NCI-H2107 (cell line): ENCODE measurements around the gene ABCA13.

ENCODE experiments used
- DNase-seq: peaks from one replicate; lab custom pipeline; 2025; lab: John Stamatoyannopoulos, UW

ABCA13 gene

DNA sequence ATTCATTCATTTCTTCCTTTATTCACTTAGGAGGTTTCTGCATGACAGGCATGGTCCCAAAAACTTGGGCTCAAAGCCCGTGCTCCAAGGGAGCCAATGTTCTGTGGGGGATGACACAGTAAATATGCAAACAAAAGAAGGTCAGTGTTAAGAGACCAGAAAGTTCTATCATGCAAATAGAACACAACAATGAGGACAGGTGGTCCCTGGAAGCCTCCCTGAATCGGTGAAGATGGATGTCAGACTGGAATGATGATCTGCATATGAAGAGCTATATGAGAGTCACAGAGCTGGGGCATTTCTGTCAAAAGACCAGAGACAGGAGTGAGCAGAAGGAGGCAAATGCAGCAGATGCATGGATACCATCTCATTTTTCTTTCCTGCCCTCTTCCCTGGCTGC is 129.0 kb downstream of the ABCA13 start:
- DNase-seq = no peak

DNA sequence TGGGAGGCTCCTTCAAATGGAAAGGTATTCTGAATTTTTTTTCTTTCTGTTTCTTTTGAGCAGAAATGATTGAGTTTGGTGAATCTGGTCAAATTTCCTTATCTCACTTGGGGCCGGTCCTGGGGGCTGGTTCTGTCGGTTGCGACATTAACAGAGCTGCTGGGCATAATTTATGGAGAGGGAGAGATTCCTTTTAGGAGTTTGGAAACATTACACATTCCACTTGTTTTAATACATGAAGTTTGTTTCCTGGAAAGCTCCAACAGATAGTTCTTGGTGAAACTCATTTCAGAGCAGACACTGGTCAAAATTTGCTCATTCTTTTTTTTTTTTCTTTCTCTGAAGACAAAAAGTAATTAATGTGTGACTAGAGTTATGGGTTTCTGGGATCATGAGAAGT is 129.9 kb downstream of the ABCA13 start:
- no peak for DNase-seq

DNA sequence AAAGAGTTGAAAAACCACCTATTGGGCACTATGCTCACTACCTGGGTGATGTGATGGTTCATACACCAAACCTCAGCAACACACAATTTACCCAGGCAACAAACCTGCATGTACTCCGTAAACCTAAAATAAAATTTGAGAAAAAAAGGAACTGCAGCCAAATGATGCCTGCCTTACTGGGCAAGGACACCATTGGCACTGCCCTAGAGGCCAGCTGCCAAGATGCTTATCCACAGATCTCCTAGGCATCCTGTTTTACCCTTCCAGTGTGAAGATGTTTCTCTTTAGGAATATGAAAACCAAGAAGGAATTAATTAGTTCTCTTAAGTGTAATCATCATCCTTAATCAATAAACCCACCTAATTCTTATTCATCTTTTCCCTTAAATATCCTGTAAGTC is 133.4 kb downstream of the ABCA13 start:
- no peak for DNase-seq

DNA sequence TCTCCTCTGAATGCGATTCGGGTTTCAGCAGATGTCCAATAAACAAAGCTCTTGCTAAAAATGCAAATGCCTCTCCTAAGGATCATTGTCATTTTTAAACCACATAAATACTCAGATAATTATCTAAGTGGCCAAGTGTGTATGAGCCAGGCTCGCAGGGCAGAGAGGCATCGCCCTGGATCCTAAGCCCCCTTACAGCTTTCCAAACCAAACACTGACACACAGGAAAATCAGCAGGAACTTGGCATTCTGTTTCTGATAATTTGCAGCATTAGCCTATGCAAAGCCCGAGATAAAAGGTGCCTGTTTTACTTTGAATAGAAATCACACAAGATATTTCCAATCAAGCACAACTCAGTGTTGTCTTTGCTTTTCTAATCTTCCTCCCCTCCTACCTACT is 134.4 kb downstream of the ABCA13 start:
- DNase-seq = no peak

DNA sequence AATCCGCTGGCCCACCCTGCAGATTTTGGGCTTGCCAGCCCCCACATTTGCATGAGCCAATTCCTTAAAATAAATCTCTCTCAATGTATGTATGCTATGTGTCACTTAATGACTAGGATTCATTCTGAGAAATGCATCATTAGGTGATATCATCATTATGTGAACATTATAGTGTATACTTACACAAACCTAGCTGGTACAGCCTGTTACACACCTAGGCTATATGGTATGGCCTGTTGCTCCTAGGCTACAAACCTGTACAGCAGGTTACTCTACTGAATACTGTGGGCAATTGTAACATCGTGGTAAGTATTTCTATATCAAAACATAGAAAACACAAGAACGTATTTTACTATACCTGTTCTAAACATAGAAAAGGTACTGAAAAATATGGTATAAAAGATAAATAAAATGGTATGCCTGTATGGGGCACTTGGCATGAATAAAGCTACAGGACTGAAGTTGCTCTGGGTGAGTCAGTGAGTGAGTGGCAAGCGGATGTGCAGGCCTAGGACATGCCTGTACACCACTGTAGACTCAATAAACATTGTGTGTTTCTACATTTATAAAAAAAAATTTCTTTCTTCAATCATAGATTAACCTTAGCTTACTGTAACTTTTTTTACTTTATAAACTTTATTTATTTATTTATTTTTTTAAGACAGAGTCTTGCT is 135.9 kb downstream of the ABCA13 start:
- DNase-seq = no peak

DNA sequence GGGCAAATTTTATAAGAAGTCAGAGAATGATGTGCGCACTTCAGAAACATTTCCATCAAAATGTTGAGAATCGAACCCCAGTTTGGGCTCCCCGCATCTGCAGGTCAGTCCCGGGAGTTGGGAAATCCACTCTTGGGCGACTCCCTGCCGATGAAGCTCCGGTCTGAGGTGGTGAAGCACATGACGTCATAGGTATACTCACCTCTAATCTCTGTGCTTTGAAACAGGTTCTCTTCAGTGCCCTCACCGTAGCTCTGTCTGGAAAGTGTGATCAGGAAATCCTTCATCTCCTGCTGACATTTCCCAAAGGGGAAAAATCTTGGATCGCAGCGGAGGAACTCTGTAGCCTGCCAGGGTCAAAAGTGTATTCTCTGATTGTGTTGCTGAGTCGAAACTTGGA is 138.5 kb downstream of the ABCA13 start:
- DNase-seq = no peak

DNA sequence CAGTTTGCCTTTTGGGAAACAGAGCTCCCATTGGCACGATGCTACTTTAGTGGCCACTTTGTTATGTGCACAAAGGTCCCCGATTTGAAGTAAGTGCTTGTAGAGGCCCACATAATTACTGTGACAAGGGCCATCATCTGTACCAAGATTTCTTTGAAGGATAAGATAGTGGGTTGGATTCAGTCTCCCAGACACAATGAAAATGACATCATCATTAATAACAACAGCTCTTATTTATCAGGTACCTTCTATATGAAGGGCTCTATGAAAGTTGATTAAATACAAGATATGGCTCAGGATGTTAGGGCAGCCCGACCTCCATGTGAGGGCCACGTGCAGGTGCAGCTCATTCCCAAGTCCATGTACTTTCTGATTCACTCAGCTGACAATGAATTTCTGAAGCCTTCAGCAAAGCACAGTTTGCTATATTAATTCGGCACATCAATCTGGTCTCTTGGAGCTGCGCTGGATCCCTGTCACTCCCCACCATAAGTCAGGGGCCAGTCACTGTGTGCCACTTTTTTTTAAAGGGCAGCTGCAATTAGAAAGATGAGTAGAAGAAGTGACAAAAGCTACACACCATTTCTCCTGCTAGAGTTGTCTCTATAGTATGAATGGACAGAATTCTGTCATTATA is 140.3 kb downstream of the ABCA13 start:
- no peak for DNase-seq

DNA sequence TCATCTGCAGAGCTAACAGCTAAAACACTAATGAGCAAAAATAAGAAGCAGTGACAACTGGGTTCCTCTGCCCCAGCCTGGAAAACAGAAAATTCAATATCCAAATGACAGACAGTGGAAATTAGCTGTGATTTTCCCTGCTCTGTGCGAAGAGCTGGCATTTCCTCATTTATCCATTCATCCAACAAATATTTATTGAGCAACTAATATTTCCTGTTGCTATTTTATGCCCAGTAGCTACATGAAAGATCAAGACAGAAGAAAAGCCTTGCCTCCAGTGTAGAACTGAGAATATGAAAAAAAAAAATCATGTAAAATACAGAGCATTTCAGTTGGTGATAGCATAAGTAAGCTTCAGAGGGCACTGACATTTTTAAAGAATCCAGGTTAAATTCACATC is 140.9 kb downstream of the ABCA13 start:
- DNase-seq = no peak

DNA sequence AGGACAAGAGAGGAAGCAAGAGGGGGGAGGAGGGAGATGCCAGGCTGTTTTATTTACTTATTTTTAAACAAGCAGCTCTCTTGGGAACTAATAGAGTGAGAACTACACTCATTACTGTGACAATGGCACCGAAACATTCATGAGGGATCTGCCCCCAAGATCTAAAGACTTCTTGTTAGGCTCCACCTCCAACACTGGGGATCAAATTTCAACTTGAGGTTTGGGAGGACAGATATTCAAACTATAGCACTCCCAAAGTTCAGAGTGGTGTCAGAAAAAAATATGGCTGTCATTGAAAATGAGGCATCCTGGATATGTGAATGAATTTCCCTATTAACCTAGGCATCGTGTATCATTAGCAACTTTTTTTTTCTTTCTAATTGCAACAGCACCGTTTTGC is 145.5 kb downstream of the ABCA13 start:
- no peak for DNase-seq

DNA sequence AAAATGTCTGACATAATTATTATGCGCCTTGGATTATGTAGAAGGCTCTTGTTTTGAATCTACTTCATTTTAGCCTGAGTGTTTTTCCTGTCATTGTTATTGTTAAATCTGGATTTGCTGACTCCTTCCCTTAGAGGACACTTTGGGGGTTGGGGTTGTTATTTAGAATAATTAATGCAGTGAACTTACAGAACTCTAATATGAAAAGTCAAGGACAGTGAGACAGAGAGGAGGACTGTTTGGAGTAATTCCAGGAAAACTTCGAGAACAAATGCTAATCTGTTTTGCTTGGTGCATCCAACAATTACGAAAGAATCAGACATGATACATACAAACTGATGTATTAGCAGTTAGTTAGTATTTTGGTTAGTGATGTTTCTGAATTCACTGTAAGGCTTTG is 146.1 kb downstream of the ABCA13 start:
- no peak for DNase-seq

DNA sequence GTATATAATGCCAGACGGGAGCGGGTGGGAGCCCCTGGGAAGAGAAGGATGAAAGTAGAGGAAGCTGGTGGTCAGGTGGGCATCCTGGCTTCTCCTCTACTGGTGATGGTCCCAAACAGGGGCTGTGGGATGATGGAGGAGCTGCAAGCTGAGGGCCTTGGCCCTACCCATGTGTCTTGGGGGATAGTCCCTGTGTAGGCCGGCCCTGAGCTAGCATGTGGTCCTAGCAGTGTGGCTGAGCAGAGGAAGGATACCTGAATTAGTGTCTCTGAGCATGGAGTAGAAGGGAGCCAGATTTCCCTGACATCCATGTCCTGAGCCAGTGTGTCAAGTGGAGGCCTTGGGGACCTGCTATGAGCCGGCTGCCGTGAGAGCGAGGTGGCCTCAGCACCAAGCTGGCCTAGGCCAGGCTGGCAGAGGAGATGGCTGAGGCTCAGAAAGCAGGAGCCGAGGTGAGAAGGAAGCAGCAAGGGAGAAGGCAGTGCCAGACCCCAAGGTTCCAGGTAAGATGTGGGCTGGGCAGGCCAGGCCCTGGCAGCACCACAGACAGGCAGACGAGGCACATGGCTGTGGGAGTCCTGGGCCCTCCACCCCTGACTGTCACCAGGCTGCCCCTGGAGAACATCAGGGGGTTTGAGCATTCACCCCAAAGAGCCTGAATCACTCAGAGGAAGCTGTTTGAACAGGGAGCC is 150.2 kb downstream of the ABCA13 start:
- DNase-seq = no peak

DNA sequence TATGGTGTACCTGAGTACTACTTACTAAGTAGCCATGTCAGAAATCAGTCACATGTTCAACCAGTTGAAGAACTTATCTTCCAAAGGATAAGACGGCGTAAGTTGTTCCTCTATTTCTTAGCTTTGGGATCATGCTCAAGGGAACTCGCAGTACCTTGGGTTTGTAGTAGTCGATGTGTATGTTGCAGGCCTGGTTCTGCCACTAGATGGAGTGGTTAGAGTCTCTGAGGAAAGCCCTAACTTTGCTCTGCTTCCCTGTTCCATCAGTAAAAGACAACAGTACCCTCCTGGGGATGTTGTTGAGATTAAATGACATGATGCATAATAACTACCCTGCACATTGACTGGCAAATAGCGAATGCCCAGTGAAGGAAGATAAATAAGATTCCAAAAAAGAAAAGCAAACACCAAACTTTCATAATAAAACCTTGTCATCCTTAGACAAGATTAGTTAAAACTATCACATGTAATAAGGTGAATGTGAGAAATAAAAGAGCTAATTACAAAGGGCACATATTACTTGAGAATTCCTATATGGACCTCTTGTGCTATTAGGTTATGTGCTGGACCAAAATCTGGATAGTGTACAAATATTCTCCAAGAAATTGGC is 165.9 kb downstream of the ABCA13 start:
- DNase-seq = no peak

DNA sequence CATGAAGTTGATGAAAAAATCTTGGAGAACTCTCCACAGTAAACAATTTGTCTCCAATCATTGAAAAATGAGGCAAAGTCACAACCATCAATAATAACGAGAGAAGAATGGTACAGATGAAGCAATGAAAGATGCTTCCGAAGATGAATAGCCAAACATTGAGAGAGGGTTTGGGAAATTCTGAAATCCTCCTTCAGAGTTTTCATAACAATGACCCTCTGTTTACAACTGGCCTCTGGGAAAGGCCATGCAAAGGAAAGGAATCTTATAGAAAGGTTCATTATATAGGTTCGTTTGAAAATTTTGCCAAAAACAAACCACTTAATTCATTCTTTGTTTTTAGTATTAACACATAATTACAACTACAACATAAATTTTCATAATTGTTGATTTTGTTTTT is 166.5 kb downstream of the ABCA13 start:
- no peak for DNase-seq

DNA sequence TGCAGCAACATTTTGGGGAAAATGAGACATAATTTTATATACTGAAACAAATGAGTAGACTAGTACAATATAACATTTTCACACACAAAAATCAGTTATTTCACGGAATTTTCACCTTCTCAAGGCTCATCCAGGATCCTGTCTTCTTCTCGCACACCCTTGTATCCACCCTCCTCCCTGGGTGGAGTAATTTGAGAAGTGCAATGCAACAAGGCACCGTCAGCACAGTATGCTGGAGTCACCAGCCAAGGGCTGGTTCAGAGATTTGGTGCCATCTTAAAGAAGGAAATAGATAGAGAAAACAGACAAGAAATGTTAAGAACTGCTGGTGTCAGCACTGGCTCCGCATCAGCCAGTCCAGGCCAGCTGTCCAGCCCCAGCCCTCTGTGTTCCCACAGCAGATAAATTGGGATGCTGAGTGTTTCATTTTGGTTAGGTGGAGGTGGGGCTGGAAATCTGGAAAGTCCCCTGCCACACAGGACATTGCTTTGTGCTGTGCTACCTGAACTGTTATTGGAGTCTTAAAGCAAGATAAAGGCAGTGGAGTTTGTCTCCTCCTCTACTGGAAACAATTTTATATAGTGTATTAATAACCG is 176.1 kb downstream of the ABCA13 start:
- no peak for DNase-seq

DNA sequence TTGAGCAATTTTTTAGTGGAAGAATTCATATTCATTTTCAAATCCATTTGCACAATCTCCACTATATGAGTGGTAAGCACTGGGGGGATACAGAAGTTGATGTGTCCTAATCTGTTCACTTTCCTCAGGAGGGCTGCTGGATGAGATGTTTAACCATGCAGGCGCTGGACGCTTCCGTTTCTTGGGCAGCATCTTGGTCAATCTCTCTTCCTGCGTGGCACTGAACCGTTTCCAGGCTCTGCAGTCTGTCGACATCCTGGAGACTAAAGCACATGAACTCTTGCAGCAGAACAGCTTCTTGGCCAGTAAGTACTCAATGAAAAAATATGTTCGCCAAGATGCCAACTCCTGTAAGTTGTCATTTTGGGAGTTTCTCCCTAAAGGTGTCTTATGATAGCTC is 179.3 kb downstream of the ABCA13 start:
- no peak for DNase-seq

DNA sequence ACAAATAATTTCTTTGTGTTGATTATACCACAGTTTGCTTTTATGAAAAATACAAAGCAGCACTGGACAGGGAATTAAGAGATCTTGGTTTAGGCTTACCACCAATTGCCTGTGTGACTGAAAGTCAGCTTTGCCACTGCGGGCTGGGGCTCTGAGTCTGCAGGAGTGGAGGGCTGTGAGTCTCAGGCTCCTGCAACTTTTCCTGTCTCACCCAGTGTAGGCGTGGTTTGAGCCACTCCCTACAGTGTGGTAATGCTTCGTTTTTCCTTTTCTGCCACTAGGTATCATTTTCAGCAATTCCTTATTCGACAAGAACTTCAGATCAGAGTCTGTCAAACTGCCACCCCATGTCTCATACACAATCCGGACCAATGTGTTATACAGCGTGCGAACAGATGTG is 180.6 kb downstream of the ABCA13 start:
- no peak for DNase-seq

DNA sequence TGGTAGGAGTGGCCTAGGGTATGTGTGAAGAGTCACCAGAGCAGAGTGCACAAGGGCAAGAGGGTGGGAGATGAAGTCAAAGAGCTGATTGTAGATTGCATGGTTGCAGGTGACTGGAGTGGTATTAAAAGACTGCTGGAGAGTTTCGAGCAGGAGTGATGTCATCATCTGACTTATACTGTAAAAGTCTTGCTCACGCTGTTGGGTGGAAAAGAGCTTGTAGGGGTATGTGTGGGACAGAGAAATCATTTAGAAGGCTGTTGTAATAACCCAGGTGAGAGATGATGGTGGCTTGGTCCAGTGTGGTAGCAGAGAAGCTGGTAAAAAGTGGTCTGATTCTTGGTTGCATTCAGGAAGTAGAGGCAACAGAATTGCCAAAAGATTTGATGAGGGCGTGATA is 184.1 kb downstream of the ABCA13 start:
- DNase-seq = no peak

DNA sequence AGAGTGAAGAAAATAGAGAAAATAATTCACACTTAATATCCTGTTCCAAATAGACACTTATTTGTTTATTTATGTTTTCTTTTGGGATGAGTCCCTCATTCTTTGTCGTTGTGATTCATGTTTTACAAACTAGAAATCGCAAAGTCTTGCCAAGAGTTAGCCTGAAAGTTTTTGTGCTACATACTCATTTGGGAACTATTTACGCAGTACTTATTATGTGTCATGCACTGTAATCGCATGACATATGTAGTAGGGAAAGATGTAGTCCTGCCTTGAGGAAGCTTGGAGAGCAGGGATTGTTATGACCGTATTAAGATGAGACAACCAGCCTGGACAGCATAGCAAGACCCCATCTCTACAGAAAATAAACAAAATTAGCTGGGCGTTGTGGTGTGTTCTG is 189.3 kb downstream of the ABCA13 start:
- no peak for DNase-seq

DNA sequence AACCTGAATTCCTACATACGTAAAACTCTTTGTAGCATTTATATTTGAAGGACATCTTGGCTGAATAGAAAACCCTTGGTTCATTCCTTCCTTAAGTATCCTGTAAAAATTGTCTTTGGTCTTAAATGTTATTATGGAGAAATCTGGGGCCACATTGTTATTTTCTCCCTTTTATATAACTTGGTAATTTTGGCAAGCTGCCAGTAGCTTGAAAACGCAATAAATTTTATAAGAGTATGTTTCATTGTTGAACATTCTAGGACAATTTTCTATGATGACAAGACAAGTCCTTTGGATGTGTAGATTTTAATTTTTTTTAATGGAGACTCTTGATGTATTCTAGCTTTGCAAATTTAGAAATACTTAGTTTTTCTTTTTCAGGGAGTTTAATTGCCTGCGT is 191.9 kb downstream of the ABCA13 start:
- no peak for DNase-seq

DNA sequence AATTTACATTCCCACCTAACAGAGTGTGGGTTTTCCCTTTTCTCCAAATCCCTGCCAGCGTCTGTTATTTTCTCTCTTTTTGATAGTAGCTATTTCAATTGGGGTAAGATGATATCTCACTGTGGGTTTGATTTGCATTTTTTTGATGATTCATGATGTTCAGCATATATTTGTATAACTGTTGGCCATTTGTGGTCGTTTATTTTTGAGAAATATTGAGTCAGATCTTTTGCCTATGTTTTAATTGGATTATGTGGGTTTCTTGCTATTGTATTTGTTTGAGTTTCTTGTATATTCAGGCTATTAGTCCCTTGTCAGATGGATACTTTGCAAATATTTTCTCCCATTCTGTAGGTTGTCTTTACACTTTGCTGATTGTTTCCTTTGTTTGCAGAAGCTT is 193.8 kb downstream of the ABCA13 start:
- DNase-seq = no peak

DNA sequence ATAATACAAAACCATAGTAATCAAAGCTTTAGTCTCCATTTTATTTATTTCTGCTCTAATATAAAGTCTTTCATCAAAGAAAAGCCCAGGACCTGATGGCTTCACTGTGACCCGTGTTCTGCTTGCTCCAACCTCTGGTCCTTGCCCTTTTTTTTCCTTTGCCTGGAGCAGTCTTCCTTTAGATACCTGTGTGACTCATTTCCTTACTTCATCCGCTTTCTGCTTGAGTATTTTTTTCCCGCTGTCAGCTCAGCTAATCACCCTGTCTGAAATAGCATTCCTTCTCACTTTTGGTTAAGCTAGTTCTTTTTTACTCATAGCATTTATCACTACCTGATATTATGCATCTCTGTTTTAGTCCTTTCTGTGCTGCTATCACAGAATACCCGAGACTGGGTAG is 194.8 kb downstream of the ABCA13 start:
- no peak for DNase-seq

DNA sequence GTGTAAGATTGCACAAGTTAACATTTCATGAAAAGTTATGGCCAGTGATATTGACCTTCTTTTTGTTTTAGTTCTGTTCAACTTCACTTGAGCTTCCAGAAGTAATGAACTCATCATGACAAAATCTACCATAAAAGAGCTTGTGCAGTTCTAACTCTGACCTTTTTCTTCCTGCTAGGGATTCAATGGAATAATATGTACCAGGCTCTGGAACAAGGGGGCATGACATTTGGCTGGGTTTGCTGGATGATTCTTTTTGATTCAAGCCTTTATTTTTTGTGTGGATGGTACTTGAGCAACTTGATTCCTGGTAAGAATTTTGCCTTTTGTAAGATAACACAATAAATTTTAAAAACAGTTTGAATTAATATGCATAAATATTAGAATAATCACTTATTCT is 205.0 kb downstream of the ABCA13 start:
- no peak for DNase-seq

DNA sequence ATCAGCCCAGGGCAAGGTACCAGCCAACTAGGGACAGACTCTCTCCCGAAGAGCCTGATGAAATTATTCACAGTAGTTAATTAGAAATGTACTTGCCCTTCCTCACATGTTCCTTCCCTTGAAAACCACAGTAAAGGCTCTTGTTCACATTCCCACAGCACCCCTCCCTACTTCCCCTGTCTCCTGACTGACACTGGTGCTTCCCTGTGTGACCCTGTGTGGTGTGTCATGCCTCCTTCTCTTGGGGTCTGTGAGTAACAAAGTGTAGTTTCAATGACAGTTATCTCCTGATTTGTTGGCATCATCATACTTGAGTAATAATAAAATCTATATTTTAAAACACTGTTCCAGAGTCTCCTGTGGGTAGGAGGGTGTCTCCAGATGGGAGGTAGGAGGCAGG is 209.7 kb downstream of the ABCA13 start:
- no peak for DNase-seq
